GM18499 (cell line): ENCODE results near the gene SIM1.

ENCODE experiments used
- ATAC-seq: cut with Tn5 transposase; IDR thresholded peaks from one replicate; pipeline ENCODE4 v1.9.1; 2021; ENCODE audit warnings: moderate number of reproducible peaks; ENCODE audit not compliant: insufficient read depth, unreplicated experiment

SIM1 gene

GRCh38 chr6:100458841-100459591 is 5.7 kb downstream of the SIM1 start:
- ATAC-seq, result no peak

DNA sequence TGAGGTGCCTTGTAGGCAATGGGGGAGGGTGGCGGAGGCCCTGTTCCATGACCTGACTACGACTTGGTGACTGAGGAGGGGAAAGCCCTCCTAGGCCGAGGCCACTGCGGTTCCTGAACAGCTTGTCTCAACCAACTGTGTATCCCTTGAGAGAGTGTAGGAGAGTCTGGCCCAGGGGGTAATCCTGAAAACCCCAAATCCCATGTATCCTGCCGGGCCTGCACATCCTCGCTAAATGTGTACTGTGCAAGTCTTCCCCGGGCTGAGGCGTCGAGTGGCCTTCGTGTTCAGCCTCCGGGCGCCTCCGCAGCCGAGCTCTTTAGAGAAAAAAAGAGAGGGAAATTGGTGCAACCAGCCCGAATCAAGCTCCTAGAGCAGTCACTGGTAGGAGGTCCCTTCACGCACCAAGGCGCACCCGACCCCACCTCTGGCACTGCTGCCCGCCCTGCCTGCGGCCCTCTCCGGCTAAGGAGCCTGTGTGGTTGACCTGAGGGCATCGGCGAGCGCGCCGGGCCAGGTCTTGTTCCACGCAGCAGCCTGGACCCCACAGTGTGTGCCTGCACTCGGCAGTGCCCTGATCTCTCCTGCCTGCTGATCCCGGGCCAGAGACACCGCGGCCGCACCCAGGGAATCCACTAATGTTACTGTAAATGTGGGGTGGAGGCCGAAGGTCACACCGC is 7.3 kb downstream of the SIM1 start:
- no peak for ATAC-seq

DNA sequence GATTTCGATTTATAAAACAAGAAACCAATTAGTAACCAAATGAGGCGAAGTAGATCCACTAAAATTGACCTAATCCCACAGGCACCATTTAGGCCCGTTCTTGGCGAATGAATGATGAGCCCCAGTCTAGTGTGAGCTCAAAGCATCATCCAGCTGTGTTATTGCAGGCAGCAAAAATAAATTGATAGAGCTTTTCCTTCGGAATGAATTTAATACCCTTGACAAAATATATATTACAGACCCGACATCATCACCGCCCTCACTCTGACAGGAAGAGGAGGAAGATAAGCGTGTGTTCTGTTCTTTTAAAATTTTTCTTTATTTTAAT is 7.8 kb downstream of the SIM1 start:
- ATAC-seq, result no peak

- ATAC-seq, result no peak
Measured at GRCh38 chr6:100456141-100456907, 8.4 kb downstream of the SIM1 start.

DNA sequence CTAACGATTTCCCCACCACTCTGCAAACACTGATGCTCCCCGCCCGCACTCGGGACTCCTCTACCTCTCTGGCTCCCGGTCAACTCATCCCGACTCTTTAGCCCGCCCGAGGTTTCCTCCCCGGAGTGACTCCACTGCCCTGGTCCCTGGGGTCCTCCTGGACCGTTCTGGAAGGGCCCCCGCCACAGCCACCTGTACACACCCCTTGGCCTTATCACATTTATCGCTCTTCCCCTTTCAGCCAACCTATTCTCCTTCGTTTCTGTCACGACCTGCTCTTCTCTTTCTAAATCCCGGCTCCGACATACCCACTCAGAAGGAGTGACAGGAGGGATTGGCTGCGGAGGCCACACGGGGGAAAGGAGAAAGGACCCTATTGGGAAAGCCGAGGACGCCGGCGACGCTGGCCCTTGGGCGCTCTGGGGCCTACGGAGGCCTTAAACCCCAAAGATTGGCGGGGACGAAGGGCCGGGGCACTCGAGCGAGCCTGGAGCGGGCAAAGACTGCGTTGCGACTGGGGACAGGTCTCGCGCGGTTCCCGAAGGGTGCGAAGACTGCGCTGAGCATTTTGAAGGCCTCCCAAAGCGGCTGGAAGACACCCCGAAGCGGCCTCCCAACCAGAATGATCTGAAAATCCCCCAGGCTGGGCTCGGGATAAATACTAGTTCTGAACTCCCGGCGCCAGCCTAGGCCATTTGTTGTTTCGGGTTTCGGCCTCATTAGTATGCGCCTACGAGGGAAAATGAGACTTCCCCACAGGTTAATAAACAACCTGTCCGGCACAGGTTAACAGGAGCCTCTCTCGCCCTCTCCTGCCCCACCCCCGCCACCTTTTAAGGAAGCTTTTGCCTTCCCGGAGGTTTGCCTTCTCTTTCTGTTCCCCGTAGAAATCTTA is 9.2 kb downstream of the SIM1 start:
- no peak for ATAC-seq

DNA sequence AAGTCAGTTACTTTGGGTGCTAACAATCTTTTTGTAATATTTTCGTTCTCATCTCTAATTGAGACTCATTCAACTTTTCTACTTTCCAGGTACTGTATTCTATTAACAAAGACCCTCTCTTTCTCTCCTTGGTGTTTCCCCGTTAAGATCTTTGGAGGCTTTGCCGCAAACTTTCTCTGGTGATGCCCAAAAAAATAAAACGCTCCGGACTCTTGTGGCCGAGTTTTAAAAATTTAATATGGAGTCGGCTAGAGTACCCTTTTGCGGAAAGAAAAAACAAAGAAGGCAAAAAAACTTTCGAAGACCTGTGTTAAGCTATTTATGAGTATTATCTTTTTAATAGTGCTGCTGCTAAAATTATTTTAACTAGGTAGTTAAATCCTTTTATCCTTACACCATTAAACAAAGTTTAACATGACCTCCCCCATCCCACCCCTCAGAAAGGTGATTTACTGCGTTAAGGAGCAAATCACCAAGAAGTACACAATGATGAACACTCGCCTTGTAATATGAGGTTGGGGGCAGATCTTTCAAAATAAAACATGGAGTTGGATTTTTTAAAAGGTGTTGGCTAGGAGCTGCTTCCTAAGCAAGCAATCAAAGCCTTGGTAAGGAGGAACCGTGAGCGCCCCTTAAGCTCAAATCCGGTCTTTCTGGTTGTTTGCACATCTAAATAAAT is 10.0 kb downstream of the SIM1 start:
- no peak for ATAC-seq

GRCh38 chr6:100453701-100454521 is 10.8 kb downstream of the SIM1 start:
- ATAC-seq, result no peak

DNA sequence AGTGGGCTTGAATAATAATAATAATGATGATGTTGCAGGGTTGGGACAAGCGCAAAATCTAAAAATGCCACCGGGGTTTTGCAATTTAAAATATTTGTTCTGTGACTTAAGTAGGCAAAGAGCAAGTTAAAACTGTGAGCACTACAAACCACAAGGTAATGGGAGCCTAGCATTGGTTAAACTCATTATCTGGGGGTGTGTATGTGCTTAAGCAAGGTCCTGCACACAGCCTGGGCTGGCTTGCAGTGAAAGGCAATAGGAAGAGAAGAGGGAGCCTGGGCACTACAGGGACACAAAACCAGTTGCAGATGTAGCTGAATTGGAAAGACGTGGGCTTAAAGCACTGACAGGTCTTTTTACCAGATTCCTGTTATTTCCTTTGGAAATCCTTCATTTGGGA is 11.7 kb downstream of the SIM1 start:
- no peak for ATAC-seq

GRCh38 chr6:100451577-100451976 is 13.1 kb downstream of the SIM1 start:
- no peak for ATAC-seq

GRCh38 chr6:100449239-100449691 is 15.5 kb downstream of the SIM1 start:
- ATAC-seq, result no peak

GRCh38 chr6:100447900-100448748 is 16.6 kb downstream of the SIM1 start:
- no peak for ATAC-seq

DNA sequence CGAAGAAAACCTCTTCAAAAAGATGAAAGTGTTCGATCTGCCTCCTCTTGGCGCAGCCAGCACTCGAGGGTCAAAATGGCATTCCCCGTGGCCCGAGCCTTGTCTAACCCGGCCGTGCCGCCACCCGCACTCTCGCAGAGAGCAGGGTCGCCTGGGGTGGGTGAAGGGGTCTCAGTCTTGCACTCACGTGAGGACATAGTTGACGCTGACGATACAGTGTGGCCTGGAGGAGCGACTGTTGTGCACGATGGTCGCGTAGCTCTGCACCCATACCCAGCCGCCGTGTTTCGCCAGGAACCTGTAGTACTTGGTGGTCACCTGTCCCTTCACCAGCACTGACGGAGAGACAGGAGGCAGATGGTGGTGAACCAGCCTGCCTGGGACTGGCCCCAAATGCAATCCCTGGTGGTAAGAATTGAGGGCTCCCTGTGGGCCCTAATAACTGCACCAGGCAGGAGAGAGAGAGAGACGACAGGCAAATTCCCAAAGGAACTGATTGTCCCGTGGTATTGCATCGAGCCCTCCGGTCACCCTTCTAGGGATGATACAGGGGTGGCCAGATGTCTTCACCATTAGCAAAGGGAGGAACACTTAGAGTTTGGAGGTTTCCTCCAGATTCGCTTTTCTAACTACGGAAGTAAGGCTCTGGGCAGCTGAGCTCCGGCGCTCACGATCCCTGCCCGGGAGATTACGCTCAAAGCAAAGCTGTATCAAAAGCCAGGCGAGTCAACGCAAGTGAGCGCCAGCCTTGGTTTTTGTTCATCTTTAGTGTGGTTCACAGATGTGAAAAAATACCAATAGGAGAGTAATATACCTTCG is 17.4 kb downstream of the SIM1 start:
- no peak for ATAC-seq

DNA sequence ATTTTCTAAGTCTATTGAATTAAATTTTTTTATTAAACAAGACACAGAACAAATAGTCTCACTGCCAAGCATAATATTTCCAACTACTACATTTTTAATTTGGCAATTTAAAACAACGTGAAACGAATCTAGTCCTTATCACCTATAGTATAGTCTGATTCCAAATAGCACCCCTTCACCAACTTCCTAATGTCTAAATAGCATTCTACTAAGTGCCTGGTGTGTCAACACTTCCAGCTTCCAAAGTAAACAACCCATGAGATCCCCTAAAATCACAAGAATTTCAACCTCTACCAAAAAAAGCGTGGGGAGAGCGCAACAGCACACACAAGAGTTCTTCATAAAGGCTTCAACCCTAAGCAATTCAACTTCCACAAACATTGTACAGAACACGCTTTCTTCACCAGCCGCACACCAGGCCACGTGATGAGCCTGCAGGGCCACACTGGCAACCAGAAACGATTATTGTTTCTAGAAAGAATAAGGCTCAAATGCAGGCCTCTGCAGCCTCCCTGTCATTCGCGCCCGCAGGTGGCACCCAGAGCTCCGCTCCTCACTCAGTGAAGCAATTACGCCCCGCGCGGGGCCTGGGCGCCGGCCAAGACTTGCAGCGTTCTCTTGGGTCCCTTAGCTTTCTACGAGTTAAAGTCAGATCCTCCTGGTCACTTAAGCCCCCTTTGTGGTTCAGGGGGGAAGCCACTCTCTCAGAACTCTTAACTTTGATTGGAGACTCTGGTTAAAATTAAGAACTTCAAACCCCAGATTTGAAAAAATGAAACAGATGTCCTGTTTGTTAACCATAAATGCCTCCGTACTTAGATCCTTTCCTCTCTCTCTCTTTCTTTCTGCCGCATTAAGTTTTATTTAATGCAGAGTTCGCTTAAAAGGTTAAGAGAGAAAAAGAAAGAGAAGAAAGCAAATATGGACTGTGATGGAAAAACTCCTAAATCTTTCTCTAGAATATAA is 18.3 kb downstream of the SIM1 start:
- no peak for ATAC-seq

DNA sequence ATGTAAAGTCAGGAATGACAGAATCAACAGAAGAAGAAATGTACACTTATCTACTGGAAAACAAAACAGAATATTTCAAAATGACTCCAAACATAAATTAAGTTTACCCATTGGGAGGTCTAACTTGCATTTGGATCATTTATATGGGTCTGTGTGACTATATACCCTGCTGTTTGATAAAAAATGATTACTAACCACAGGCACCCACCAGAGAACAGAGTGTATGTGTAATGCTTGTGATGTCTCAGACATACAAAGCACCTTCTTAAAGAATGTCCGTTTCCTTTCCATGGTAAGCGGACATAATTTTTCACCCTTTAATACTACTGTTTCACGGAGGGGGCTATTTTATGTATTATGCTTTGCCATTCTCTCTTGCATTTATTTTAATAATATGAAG is 19.2 kb downstream of the SIM1 start:
- ATAC-seq, result no peak

- no peak for ATAC-seq
Measured at GRCh38 chr6:100440935-100441334, 23.8 kb downstream of the SIM1 start.

DNA sequence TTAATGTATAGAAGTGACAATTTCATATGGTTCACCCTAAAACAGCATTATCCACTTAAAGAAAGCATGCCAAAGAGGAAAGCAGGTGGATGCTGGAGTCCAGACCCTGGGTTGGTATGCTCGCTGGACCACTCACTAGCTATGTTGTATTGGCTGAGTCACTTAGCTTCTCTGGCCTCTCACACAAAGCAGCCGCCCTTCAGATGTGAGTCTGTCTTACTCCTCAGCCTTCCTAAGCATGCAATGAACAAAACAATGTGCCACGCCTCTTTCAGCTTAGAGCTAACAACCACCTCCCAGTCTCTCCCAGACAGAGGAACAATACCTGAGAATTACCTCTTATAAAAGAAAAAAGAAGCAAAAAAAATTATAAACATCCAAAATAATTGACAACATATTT is 29.4 kb downstream of the SIM1 start:
- no peak for ATAC-seq
